Ascending aorta (tissue), 2 donors: ENCODE data around the gene ANKRD34A. TPM values are rescaled to one million over a fixed set of nuclear protein-coding genes. Genes with fewer than 3 reads are reported as not detected.

Experiments
- DNase-seq, 2 donors: peaks; one replicate each; pipeline ENCODE4 v3.0.0-alpha.2; 2019; ENCODE audit warnings: low spot score in 2 of 2
- H3K27ac ChIP-seq, 2 donors: fragments of 200-600 bp; sonication (generic); one replicate each; pipeline ENCODE4 v1.5.1; 2016 to 2017; ENCODE audit warnings: mild to moderate bottlenecking in 1 of 2
- H3K27me3 ChIP-seq: fragments of 200-600 bp; sonication (generic); one replicate; pipeline ENCODE4 v1.5.1; 2017
- H3K36me3 ChIP-seq, 2 donors: fragments of 200-600 bp; sonication (generic); one replicate each; pipeline ENCODE4 v1.5.1; 2016
- H3K4me1 ChIP-seq, 2 donors: fragments of 200-600 bp; sonication (generic); one replicate each; pipeline ENCODE4 v1.5.1; 2016 to 2017; ENCODE audit warnings: mild to moderate bottlenecking in 1 of 2
- H3K4me3 ChIP-seq, 2 donors: fragments of 200-600 bp; sonication (generic); one replicate each; pipeline ENCODE4 v1.5.1; 2016 to 2017; ENCODE audit warnings: mild to moderate bottlenecking in 1 of 2
- H3K9me3 ChIP-seq, 2 donors: fragments of 200-600 bp; sonication (generic); one replicate each; pipeline ENCODE4 v1.5.1; 2016
- CTCF ChIP-seq, 3 experiments: fragments of 200-600 bp in 2 of 3; fragments of 450-650 bp in 1 of 3; sonication (generic) in 2 of 3; IDR thresholded peaks; one replicate each; pipeline ENCODE4 v1.5.1; 2016 to 2019; ENCODE audit warnings: antibody characterized with exemption in 3 of 3, mild to moderate bottlenecking in 1 of 3, moderate library complexity in 1 of 3
- intact Hi-C: fragments of 100-400 bp; cut with DNase I; formaldehyde crosslinking; loops from one replicate; pipeline ENCODE4 v1.15.1; 2023
- total RNA-seq: library from RNA; depleted of rRNA; stranded (reverse); fragments of >200 nt; gene quantifications from one replicate; pipeline ENCODE4 v1.1.0, GENCODE V29; 2016

Gene ANKRD34A
- total RNA-seq, 1 donor from 2014 or later, result 13.6 TPM

- Histone ChIP-seq H3K27ac (no peak overlapping the region), H3K4me3 (no peak overlapping the region), H3K27me3 (no peaks in the 10 kb centered on the region), H3K9me3 (no peaks in the 10 kb centered on the region), H3K4me1 (peaks cover 14 to 23% of the 10 kb centered on the region in 2 donors), H3K36me3 (peaks cover 0 to 3% of the 10 kb centered on the region in 2 donors)
- intact Hi-C loops, result loop anchor here (5.0 kb wide), 1 partner anchor 82 kb away; no protein-coding TSS in a partner anchor
- TF ChIP-seq CTCF (IDR thresholded peaks at IDR 0.05), result no peak
- peak in 1 of 2 donors; percentile 34 for DNase-seq
Measured at GRCh38 chr1:145974721-145975120, 10.3 kb upstream of the ANKRD34A start.

DNA sequence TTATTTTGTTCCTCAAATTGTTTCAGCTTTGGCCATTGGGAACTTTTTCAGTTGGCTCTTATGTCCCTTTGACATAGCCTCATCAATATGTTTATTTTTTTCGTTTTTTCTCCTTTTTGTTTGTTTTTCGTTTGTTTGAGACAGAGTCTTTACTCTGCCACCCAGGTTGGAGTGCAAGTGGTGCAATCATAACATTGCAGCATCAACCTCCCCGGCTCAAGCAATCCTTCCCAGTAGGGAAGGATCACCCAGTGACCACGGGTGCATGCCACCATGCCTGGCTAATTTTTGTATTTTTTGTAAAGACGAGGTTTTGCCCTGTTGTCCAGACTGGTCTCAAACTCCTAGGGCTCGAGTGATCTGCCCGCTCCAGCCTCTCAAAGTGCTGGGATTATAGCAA lies 8.2 kb upstream of the ANKRD34A start:
- Histone ChIP-seq H3K27ac (no peak overlapping the region), H3K36me3 (peaks cover 0 to 3% of the 10 kb centered on the region in 2 donors), H3K4me3 (no peak overlapping the region), H3K27me3 (no peaks in the 10 kb centered on the region), H3K4me1 (peaks cover 0 to 4% of the 10 kb centered on the region in 2 donors), H3K9me3 (no peaks in the 10 kb centered on the region)
- no peak for TF ChIP-seq CTCF (IDR thresholded peaks at IDR 0.05)
- intact Hi-C loops, result no loop called here
- DNase-seq, result no peak

DNA sequence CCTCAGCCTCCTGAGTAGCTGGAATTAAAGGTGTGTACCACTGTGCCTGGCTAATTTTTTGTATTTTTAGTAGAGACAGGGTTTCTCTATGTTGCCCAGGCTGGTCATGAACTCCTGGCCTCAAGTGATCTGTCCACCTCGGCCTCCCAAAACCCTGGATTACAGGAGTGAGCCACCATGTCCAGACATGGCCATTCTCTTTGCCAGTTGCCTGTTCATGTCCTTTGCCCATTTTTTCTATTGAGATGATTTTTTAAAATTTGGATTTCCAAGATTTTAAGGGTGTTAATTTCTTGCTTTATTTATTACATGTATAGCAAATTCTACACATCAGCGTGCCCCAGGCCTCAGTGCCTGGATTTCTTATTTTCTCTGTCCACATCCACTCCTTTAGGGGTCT lies 2.9 kb upstream of the ANKRD34A start:
- no peaks in the 10 kb centered on the region for H3K36me3 ChIP-seq
- no peak overlapping the region for H3K4me3 ChIP-seq
- peaks cover 9 to 19% of the 10 kb centered on the region in 2 donors for H3K4me1 ChIP-seq
- no peaks in the 10 kb centered on the region for H3K27me3 ChIP-seq
- H3K27ac ChIP-seq, result no peak overlapping the region
- H3K9me3 ChIP-seq, result no peaks in the 10 kb centered on the region
- DNase-seq, result no peak
- intact Hi-C loops, result no loop called here
- no peak for TF ChIP-seq CTCF (IDR thresholded peaks at IDR 0.05)

- Histone ChIP-seq H3K9me3 (no peaks in the 10 kb centered on the region), H3K27ac (peak overlapping the region; percentile 96 to 97), H3K36me3 (no peaks in the 10 kb centered on the region), H3K4me1 (peaks cover 17 to 27% of the 10 kb centered on the region in 2 donors), H3K27me3 (no peaks in the 10 kb centered on the region), H3K4me3 (peak overlapping the region; percentile 65 to 92)
- TF ChIP-seq CTCF (IDR thresholded peaks at IDR 0.05), result no peak
- no peak for DNase-seq
- intact Hi-C loops, result no loop called here
Measured at GRCh38 chr1:145965119-145965744, 857 bp upstream of the ANKRD34A start.

- peaks cover 17 to 39% of the 10 kb centered on the region in 2 donors for H3K4me1 ChIP-seq
Measured at GRCh38 chr1:145963265-145964019, 933 bp downstream of the ANKRD34A start.

More at GRCh38 chr1:145963265-145964019, 933 bp downstream of the ANKRD34A start:
- Histone ChIP-seq H3K9me3 (no peaks in the 10 kb centered on the region), H3K27me3 (no peaks in the 10 kb centered on the region), H3K36me3 (no peaks in the 10 kb centered on the region), H3K4me3 (peak overlapping the region; percentile 81 to 92), H3K27ac (peak overlapping the region; percentile 96 to 97)
- no peak for TF ChIP-seq CTCF (IDR thresholded peaks at IDR 0.05)
- intact Hi-C loops, result loop anchor here (5.0 kb wide), 2 partner anchors 34 to 49 kb away; partner anchors contain the start of gene TXNIP
- DNase-seq, result no peak
